Stomach (tissue), 4 donors: ENCODE data around the gene TNRC6C.

Experiments used
- EP300 ChIP-seq: sonication (generic); formaldehyde crosslinking; IDR thresholded peaks from one replicate; pipeline ENCODE4 v1.6.1; 2017; ENCODE audit warnings: antibody characterized with exemption
- TF ChIP-seq, protein P1 (sequence below), 7 experiments: fragments of 450-650 bp in 4 of 7; fragments of 200-600 bp in 3 of 7; sonication (generic) in 3 of 7; IDR thresholded peaks; one replicate each; pipeline ENCODE4 v1.5.1; 2016 to 2019; ENCODE audit warnings: antibody characterized with exemption in 7 of 7, control low read depth in 2 of 7, mild to moderate bottlenecking in 1 of 7

DNA sequence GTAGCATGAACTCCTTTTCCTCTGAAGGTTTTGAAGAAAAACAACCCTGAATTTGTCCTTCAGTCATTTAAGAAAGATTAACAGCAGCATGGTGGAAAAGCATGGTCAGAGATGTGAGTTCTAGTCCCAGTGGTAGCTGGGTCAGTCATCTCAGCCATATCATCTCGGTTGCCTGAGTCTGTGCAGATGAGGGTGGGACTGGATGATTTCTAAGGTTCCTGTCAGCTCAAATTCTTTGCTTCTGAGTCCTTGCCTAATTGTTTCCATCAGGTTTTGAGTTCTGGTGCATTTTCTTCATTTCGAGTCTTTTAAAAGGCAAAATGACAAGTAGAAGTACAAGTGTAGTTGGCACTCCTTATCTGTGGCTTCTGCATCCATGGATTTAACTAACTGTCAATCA is 63.9 kb downstream of the TNRC6C start:
- TF ChIP-seq, protein P1, sequence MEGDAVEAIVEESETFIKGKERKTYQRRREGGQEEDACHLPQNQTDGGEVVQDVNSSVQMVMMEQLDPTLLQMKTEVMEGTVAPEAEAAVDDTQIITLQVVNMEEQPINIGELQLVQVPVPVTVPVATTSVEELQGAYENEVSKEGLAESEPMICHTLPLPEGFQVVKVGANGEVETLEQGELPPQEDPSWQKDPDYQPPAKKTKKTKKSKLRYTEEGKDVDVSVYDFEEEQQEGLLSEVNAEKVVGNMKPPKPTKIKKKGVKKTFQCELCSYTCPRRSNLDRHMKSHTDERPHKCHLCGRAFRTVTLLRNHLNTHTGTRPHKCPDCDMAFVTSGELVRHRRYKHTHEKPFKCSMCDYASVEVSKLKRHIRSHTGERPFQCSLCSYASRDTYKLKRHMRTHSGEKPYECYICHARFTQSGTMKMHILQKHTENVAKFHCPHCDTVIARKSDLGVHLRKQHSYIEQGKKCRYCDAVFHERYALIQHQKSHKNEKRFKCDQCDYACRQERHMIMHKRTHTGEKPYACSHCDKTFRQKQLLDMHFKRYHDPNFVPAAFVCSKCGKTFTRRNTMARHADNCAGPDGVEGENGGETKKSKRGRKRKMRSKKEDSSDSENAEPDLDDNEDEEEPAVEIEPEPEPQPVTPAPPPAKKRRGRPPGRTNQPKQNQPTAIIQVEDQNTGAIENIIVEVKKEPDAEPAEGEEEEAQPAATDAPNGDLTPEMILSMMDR (IDR thresholded peaks at IDR 0.05) = no peak
- no peak for TF ChIP-seq EP300
